Measurements from ENCODE around the gene SLAMF7. TPM values are rescaled to one million over a fixed set of nuclear protein-coding genes. Genes with fewer than 3 reads are reported as not detected.

Gene SLAMF7
- total RNA-seq, 1 experiment from 2014 or later, result 2.6 TPM

GRCh38 chr1:160722726-160723125 is 16.3 kb upstream of the SLAMF7 start:
- intact Hi-C loops (cut with micrococcal nuclease; ENCODE audit: unreplicated experiment), result loop anchor here (10.0 kb wide), 1 partner anchor 412 kb away; the partner anchor contains the start of gene DEDD
- CTCF ChIA-PET, result interaction anchor here (1.0 kb wide), 1 partner anchor 109 kb away, joined by 3 read pairs; no protein-coding TSS in a partner anchor

GRCh38 chr1:160723332-160723731 is 15.7 kb upstream of the SLAMF7 start:
- intact Hi-C loops (cut with micrococcal nuclease; ENCODE audit: unreplicated experiment), result loop anchor here (10.0 kb wide), 1 partner anchor 411 kb away; the partner anchor contains the start of gene DEDD
- no peaks in the 10 kb centered on the region for H3K36me3 Mint-ChIP-seq (ENCODE audit: insufficient read depth, unreplicated experiment)
- H3K27me3 Mint-ChIP-seq (ENCODE audit: unreplicated experiment), result peaks cover 35% of the 10 kb centered on the region
- no peaks in the 10 kb centered on the region for H3K4me1 Mint-ChIP-seq (ENCODE audit: low read depth, unreplicated experiment)
- H3K9me3 Mint-ChIP-seq (ENCODE audit: low read depth, unreplicated experiment), result no peaks in the 10 kb centered on the region
- TF ChIP-seq, protein P1, sequence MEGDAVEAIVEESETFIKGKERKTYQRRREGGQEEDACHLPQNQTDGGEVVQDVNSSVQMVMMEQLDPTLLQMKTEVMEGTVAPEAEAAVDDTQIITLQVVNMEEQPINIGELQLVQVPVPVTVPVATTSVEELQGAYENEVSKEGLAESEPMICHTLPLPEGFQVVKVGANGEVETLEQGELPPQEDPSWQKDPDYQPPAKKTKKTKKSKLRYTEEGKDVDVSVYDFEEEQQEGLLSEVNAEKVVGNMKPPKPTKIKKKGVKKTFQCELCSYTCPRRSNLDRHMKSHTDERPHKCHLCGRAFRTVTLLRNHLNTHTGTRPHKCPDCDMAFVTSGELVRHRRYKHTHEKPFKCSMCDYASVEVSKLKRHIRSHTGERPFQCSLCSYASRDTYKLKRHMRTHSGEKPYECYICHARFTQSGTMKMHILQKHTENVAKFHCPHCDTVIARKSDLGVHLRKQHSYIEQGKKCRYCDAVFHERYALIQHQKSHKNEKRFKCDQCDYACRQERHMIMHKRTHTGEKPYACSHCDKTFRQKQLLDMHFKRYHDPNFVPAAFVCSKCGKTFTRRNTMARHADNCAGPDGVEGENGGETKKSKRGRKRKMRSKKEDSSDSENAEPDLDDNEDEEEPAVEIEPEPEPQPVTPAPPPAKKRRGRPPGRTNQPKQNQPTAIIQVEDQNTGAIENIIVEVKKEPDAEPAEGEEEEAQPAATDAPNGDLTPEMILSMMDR (IDR thresholded peaks at IDR 0.05; ENCODE audit: unreplicated experiment), result no peak
- H3K4me3 Mint-ChIP-seq (ENCODE audit: low read depth, unreplicated experiment), result no peak overlapping the region
- H3K27ac Mint-ChIP-seq (ENCODE audit: unreplicated experiment), result no peak overlapping the region
- no peak for DNase-seq
- no TSS peak for BruUV-seq (replicated peaks)
- CTCF ChIA-PET, result interaction anchor here (1.0 kb wide), 1 partner anchor 108 kb away, joined by 3 read pairs; no protein-coding TSS in a partner anchor

More at GRCh38 chr1:160722726-160723125, 16.3 kb upstream of the SLAMF7 start:
- no peak overlapping the region for H3K4me3 Mint-ChIP-seq (ENCODE audit: low read depth, unreplicated experiment)
- H3K4me1 Mint-ChIP-seq (ENCODE audit: low read depth, unreplicated experiment), result no peaks in the 10 kb centered on the region
- H3K27ac Mint-ChIP-seq (ENCODE audit: unreplicated experiment), result no peak overlapping the region
- H3K9me3 Mint-ChIP-seq (ENCODE audit: low read depth, unreplicated experiment), result no peaks in the 10 kb centered on the region
- TF ChIP-seq, protein P1 (IDR thresholded peaks at IDR 0.05; ENCODE audit: unreplicated experiment), result no peak
- peaks cover 41% of the 10 kb centered on the region for H3K27me3 Mint-ChIP-seq (ENCODE audit: unreplicated experiment)
- no peaks in the 10 kb centered on the region for H3K36me3 Mint-ChIP-seq (ENCODE audit: insufficient read depth, unreplicated experiment)
- DNase-seq, result no peak
- no TSS peak for BruUV-seq (replicated peaks)

DNA sequence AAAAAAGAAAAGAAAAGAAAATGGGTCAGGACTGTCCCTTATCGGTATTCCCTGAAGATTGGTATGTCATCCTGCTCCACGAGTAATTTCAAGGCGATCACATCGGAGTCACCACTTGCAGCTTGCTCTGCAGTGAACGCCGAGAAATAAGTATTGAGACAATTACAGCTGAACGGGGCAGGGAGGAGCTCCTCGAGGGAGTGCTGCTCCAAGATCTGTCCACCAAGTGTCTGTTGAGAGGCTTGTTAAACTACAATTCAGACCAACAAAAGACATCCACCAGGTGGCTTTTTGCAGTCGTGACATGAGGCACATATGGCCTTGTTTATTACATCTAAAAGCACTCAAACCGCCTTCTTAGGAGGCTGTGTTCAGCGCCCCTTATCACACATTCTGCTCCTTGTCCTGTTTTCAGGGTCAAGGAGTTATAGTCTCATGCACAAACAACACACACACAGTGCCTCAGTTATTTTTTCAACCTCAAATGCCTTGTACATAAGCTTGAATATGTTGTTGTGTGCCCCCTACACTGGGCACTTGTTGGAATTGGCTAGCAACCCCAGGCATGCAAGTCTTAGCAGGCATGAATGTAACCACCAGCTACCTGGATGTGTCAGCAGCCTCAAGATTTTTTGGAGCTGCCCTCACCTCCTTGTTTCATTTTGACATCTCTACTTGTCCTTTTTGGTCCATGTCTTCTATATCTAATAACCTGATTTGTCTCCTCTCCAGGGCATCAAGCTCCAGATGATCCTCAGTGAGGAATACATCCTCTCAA is 14.4 kb upstream of the SLAMF7 start:
- Mint-ChIP-seq H3K27me3 (ENCODE audit: unreplicated experiment) (peaks cover 22% of the 10 kb centered on the region), H3K4me1 (ENCODE audit: low read depth, unreplicated experiment) (no peaks in the 10 kb centered on the region), H3K9me3 (ENCODE audit: low read depth, unreplicated experiment) (no peaks in the 10 kb centered on the region), H3K36me3 (ENCODE audit: insufficient read depth, unreplicated experiment) (no peaks in the 10 kb centered on the region), H3K27ac (ENCODE audit: unreplicated experiment) (no peak overlapping the region), H3K4me3 (ENCODE audit: low read depth, unreplicated experiment) (no peak overlapping the region)
- BruUV-seq (replicated peaks), result no TSS peak
- no peak for DNase-seq
- intact Hi-C loops (cut with micrococcal nuclease; ENCODE audit: unreplicated experiment), result loop anchor here (10.0 kb wide), 1 partner anchor 410 kb away; the partner anchor contains the start of gene DEDD
- TF ChIP-seq, protein P1 (IDR thresholded peaks at IDR 0.05; ENCODE audit: unreplicated experiment), result no peak
- CTCF ChIA-PET, result interaction anchor here (0.7 to 3.8 kb wide), 3 partner anchors 19 to 229 kb away, joined by 3 to 18 read pairs (median 4); partner anchors contain the start of gene ITLN2

DNA sequence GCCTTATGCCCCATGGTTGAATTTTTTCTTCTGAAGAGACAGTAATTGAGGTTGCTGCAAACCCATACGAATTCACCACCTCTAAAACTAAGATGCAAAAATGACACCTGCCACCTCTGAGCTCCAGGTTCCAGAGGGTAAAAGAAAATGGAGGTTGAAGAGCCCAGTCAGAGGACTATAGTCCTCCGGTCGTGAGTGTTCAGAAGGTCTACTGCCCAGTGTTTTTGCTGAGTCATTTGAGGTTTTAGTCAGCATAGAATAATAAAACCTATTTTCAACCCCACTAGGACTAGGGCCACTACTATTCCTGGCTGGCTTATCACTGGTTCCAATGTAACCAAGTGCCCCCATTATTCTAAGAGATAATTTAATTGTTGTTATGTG is 12.9 kb upstream of the SLAMF7 start:
- TF ChIP-seq, protein P1 (IDR thresholded peaks at IDR 0.05; ENCODE audit: unreplicated experiment), result no peak
- Mint-ChIP-seq H3K27me3 (ENCODE audit: unreplicated experiment) (peaks cover 16% of the 10 kb centered on the region), H3K9me3 (ENCODE audit: low read depth, unreplicated experiment) (no peaks in the 10 kb centered on the region), H3K4me3 (ENCODE audit: low read depth, unreplicated experiment) (no peak overlapping the region), H3K27ac (ENCODE audit: unreplicated experiment) (no peak overlapping the region), H3K4me1 (ENCODE audit: low read depth, unreplicated experiment) (no peaks in the 10 kb centered on the region), H3K36me3 (ENCODE audit: insufficient read depth, unreplicated experiment) (no peaks in the 10 kb centered on the region)
- CTCF ChIA-PET, result interaction anchor here (1.2 to 3.8 kb wide), 4 partner anchors 105 to 228 kb away, joined by 4 to 18 read pairs (median 8); partner anchors contain the start of gene ITLN2
- no peak for DNase-seq
- BruUV-seq (replicated peaks), result no TSS peak
- intact Hi-C loops (cut with micrococcal nuclease; ENCODE audit: unreplicated experiment), result loop anchor here (2.0 to 10.0 kb wide), 2 partner anchors 55 to 409 kb away; partner anchors contain the start of gene DEDD
